Parathyroid adenoma (tissue), 2 donors: ENCODE data around the gene PINLYP.
"Not testable (repeated sequence)": the region's sequence is repeated elsewhere in the genome, so short reads cannot be mapped to it uniquely, and the experiment has no call there.

Experiments
- H2AFZ ChIP-seq: fragments of 300-600 bp; sonication (generic); one replicate; pipeline ENCODE4 v1.7.0; 2017; ENCODE audit warnings: antibody characterized with exemption, mild to moderate bottlenecking
- H3K27ac ChIP-seq: fragments of 300-600 bp; sonication (generic); one replicate; pipeline ENCODE4 v1.7.0; 2017
- H3K27me3 ChIP-seq: fragments of 300-600 bp; sonication (generic); one replicate; pipeline ENCODE4 v1.7.0; 2017; ENCODE audit warnings: low read length; ENCODE audit not compliant: control insufficient read depth, insufficient read depth
- H3K36me3 ChIP-seq: fragments of 300-600 bp; sonication (generic); one replicate; pipeline ENCODE4 v1.7.0; 2017; ENCODE audit warnings: low read length; ENCODE audit not compliant: control insufficient read depth, insufficient read depth
- H3K4me1 ChIP-seq: fragments of 300-600 bp; sonication (generic); one replicate; pipeline ENCODE4 v1.7.0; 2017; ENCODE audit warnings: control low read depth
- H3K4me2 ChIP-seq: fragments of 300-600 bp; sonication (generic); one replicate; pipeline ENCODE4 v1.7.0; 2017; ENCODE audit warnings: low read length
- H3K4me3 ChIP-seq: fragments of 300-600 bp; sonication (generic); one replicate; pipeline ENCODE4 v1.7.0; 2017; ENCODE audit warnings: low read depth, low read length
- H3K79me2 ChIP-seq: fragments of 300-600 bp; sonication (generic); one replicate; pipeline ENCODE4 v1.7.0; 2017; ENCODE audit warnings: control low read depth
- H3K9ac ChIP-seq: fragments of 300-600 bp; sonication (generic); one replicate; pipeline ENCODE4 v1.7.0; 2017; ENCODE audit warnings: mild to moderate bottlenecking
- H3K9me3 ChIP-seq: fragments of 300-600 bp; sonication (generic); one replicate; pipeline ENCODE4 v1.7.0; 2017; ENCODE audit warnings: low read length; ENCODE audit not compliant: control insufficient read depth
- CTCF ChIP-seq: fragments of 300-600 bp; sonication (generic); IDR thresholded peaks from one replicate; pipeline ENCODE4 v1.7.0; 2017; ENCODE audit warnings: antibody characterized with exemption, mild to moderate bottlenecking
- donor health status: primary hyperparathyroidism.

The PINLYP gene

GRCh38 chr19:43578787-43579186 is 3.2 kb downstream of the PINLYP start:
- Histone ChIP-seq H3K79me2 (peaks cover under 1% of the 10 kb centered on the region), H3K27me3 (no peaks in the 10 kb centered on the region), H3K9ac (no peak overlapping the region), H3K36me3 (no peaks in the 10 kb centered on the region), H3K4me1 (no peaks in the 10 kb centered on the region), H3K4me3 (no peak overlapping the region), H3K27ac (no peak overlapping the region), H3K4me2 (no peak overlapping the region), H3K9me3 (no peaks in the 10 kb centered on the region), H2AFZ (no peak overlapping the region)
- TF ChIP-seq CTCF, result no peak

- Histone ChIP-seq H3K36me3 (no peaks in the 10 kb centered on the region), H3K9me3 (no peaks in the 10 kb centered on the region), H3K79me2 (no peaks in the 10 kb centered on the region), H3K27ac (no peak overlapping the region), H3K4me1 (peaks cover 11% of the 10 kb centered on the region), H3K27me3 (no peaks in the 10 kb centered on the region), H3K4me2 (no peak overlapping the region), H3K9ac (no peak overlapping the region), H2AFZ (no peak overlapping the region), H3K4me3 (no peak overlapping the region)
- no peak for TF ChIP-seq CTCF
Measured at GRCh38 chr19:43581467-43581866, 5.9 kb downstream of the PINLYP start.

- H3K4me2 ChIP-seq, result no peak overlapping the region
- H3K4me1 ChIP-seq, result peaks cover 17% of the 10 kb centered on the region
- no peak overlapping the region for H3K4me3 ChIP-seq
- no peak overlapping the region for H3K27ac ChIP-seq
- TF ChIP-seq CTCF, result no peak
- H3K9ac ChIP-seq, result no peak overlapping the region
- no peaks in the 10 kb centered on the region for H3K36me3 ChIP-seq
- no peaks in the 10 kb centered on the region for H3K27me3 ChIP-seq
- no peaks in the 10 kb centered on the region for H3K79me2 ChIP-seq
- H3K9me3 ChIP-seq, result no peaks in the 10 kb centered on the region
- no peak overlapping the region for H2AFZ ChIP-seq
Measured at GRCh38 chr19:43582495-43582894, 6.9 kb downstream of the PINLYP start.

GRCh38 chr19:43584484-43584883 is 8.9 kb downstream of the PINLYP start:
- H3K27ac ChIP-seq, result no peak overlapping the region
- H3K9ac ChIP-seq, result no peak overlapping the region
- no peaks in the 10 kb centered on the region for H3K36me3 ChIP-seq
- no peak for TF ChIP-seq CTCF
- no peaks in the 10 kb centered on the region for H3K79me2 ChIP-seq
- no peak overlapping the region for H3K4me2 ChIP-seq
- H3K4me1 ChIP-seq, result peaks cover 17% of the 10 kb centered on the region
- H2AFZ ChIP-seq, result no peak overlapping the region
- no peaks in the 10 kb centered on the region for H3K9me3 ChIP-seq
- no peaks in the 10 kb centered on the region for H3K27me3 ChIP-seq
- no peak overlapping the region for H3K4me3 ChIP-seq

GRCh38 chr19:43586346-43586745 is 10.7 kb downstream of the PINLYP start:
- no peaks in the 10 kb centered on the region for H3K27me3 ChIP-seq
- H3K4me2 ChIP-seq, result no peak overlapping the region
- peak overlapping the region; percentile 17 for H3K27ac ChIP-seq
- peaks cover 17% of the 10 kb centered on the region for H3K4me1 ChIP-seq
- no peaks in the 10 kb centered on the region for H3K9me3 ChIP-seq
- H3K79me2 ChIP-seq, result no peaks in the 10 kb centered on the region
- no peak for TF ChIP-seq CTCF
- H2AFZ ChIP-seq, result no peak overlapping the region
- no peaks in the 10 kb centered on the region for H3K36me3 ChIP-seq
- no peak overlapping the region for H3K4me3 ChIP-seq
- no peak overlapping the region for H3K9ac ChIP-seq

GRCh38 chr19:43587029-43587428 is 11.4 kb downstream of the PINLYP start:
- H3K4me1 ChIP-seq, result peaks cover 17% of the 10 kb centered on the region
- not testable (repeated sequence) for H3K36me3 ChIP-seq, H3K4me2 ChIP-seq, H3K79me2 ChIP-seq, H2AFZ ChIP-seq, H3K9ac ChIP-seq, H3K4me3 ChIP-seq, H3K27me3 ChIP-seq, H3K9me3 ChIP-seq
- H3K27ac ChIP-seq, result peak overlapping the region; percentile 17
